Ishikawa (cell line): ENCODE data around the gene RASD1.
A peak's percentile ranks its signal among the peaks of the same experiment; 100 is the strongest.

ENCODE experiments used
- CEBPB ChIP-seq: IDR thresholded peaks from 2 replicates; pipeline ENCODE4 v1.6.1; 2012
- CREB1 ChIP-seq: IDR thresholded peaks from 2 replicates; pipeline ENCODE4 v1.6.1; 2012; ENCODE audit warnings: low read depth
- EGR1 ChIP-seq: IDR thresholded peaks from 2 replicates; pipeline ENCODE4 v1.6.1; 2012
- EP300 ChIP-seq: IDR thresholded peaks from 2 replicates; pipeline ENCODE4 v1.6.1; 2012; ENCODE audit warnings: borderline replicate concordance
- FOXM1 ChIP-seq: IDR thresholded peaks from 2 replicates; pipeline ENCODE4 v1.6.1; 2012; ENCODE audit warnings: low read depth, borderline replicate concordance
- MAX ChIP-seq: IDR thresholded peaks from 2 replicates; pipeline ENCODE4 v1.6.1; 2012
- NFIC ChIP-seq: IDR thresholded peaks from 2 replicates; pipeline ENCODE4 v1.6.1; 2012
- RAD21 ChIP-seq: IDR thresholded peaks from 2 replicates; pipeline ENCODE4 v1.6.1; 2012; ENCODE audit warnings: low read depth
- REST ChIP-seq: IDR thresholded peaks from 2 replicates; pipeline ENCODE4 v1.6.1; 2012; ENCODE audit warnings: low read depth, mild to moderate bottlenecking
- TAF1 ChIP-seq: IDR thresholded peaks from 2 replicates; pipeline ENCODE4 v1.6.1; 2012; ENCODE audit warnings: low read depth, mild to moderate bottlenecking
- TCF12 ChIP-seq: IDR thresholded peaks from 2 replicates; pipeline ENCODE4 v1.6.1; 2012; ENCODE audit warnings: low read depth
- TEAD4 ChIP-seq: IDR thresholded peaks from 2 replicates; pipeline ENCODE4 v1.6.1; 2012
- USF1 ChIP-seq: IDR thresholded peaks from 2 replicates; pipeline ENCODE4 v1.6.1; 2012
- YY1 ChIP-seq: IDR thresholded peaks from 2 replicates; pipeline ENCODE4 v1.6.1; 2012; ENCODE audit warnings: low read depth
- ZBTB7A ChIP-seq: IDR thresholded peaks from 2 replicates; pipeline ENCODE4 v1.6.1; 2012; ENCODE audit warnings: low read depth

Gene RASD1

GRCh38 chr17:17538417-17539391 is 42.5 kb upstream of the RASD1 start:
- TF ChIP-seq YY1 (no peak), TCF12 (peak; percentile 66), NFIC (peak; percentile 63), TEAD4 (peak; percentile 77), MAX (peak; percentile 52), EGR1 (no peak), REST (no peak), ZBTB7A (no peak), CREB1 (no peak), TAF1 (no peak), USF1 (no peak), FOXM1 (peak; percentile 66; the same call in 1 of the 2 replicates), EP300 (peak; percentile 64; the same call in 1 of the 2 replicates), RAD21 (no peak), CEBPB (no peak)

- TF ChIP-seq RAD21 (no peak), EP300 (no peak), TCF12 (no peak), EGR1 (no peak), ZBTB7A (no peak), MAX (no peak), CEBPB (no peak), CREB1 (no peak), YY1 (no peak), USF1 (no peak), TAF1 (no peak), REST (no peak), FOXM1 (no peak), TEAD4 (no peak), NFIC (no peak)
Measured at GRCh38 chr17:17537311-17538099, 41.3 kb upstream of the RASD1 start.

- no peak for TF ChIP-seq REST
- no peak for TF ChIP-seq YY1
- no peak for TF ChIP-seq USF1
- no peak for TF ChIP-seq TAF1
Measured at GRCh38 chr17:17536702-17537101, 40.5 kb upstream of the RASD1 start.
